HPDE6-E6E7 (cell line): Measurements from ENCODE around the gene CCR7.

ENCODE experiments used
- DNase-seq: peaks from one replicate; pipeline ENCODE4 v3.0.0; 2011; ENCODE audit warnings: missing footprints; ENCODE audit errors: extremely low spot score

The CCR7 gene

GRCh38 chr17:40535924-40536294, 29.4 kb downstream of the CCR7 start:
- DNase-seq: no peak

- DNase-seq: no peak
These were observed 29.8 kb downstream of the CCR7 start for GRCh38 chr17:40535438-40535837.

GRCh38 chr17:40534371-40535189, 30.7 kb downstream of the CCR7 start:
- DNase-seq: no peak

GRCh38 chr17:40533896-40534295, 31.4 kb downstream of the CCR7 start:
- DNase-seq: no peak

GRCh38 chr17:40532520-40533253, 32.6 kb downstream of the CCR7 start:
- no peak for DNase-seq

GRCh38 chr17:40531051-40531991, 34.0 kb downstream of the CCR7 start:
- no peak for DNase-seq

- DNase-seq: no peak
These were observed 34.7 kb downstream of the CCR7 start for GRCh38 chr17:40530531-40530994.

GRCh38 chr17:40529991-40530390, 35.3 kb downstream of the CCR7 start:
- DNase-seq: no peak

GRCh38 chr17:40528692-40529417, 36.4 kb downstream of the CCR7 start:
- DNase-seq: no peak

- DNase-seq: no peak
These were observed 38.6 kb downstream of the CCR7 start for GRCh38 chr17:40526668-40527067.

- DNase-seq: no peak
These were observed 40.0 kb downstream of the CCR7 start for GRCh38 chr17:40525294-40525693.

- no peak for DNase-seq
These were observed 40.9 kb downstream of the CCR7 start for GRCh38 chr17:40524243-40524965.

- no peak for DNase-seq
These were observed 42.3 kb downstream of the CCR7 start for GRCh38 chr17:40522961-40523310.

GRCh38 chr17:40522250-40522960, 42.9 kb downstream of the CCR7 start:
- DNase-seq: no peak

- DNase-seq: no peak
These were observed 44.2 kb downstream of the CCR7 start for GRCh38 chr17:40520991-40521453.

GRCh38 chr17:40519089-40519775, 46.0 kb downstream of the CCR7 start:
- no peak for DNase-seq

- peak; percentile 80 for DNase-seq
These were observed 46.7 kb downstream of the CCR7 start for GRCh38 chr17:40518401-40519088.

- DNase-seq: no peak
These were observed 47.3 kb downstream of the CCR7 start for GRCh38 chr17:40517981-40518380.

GRCh38 chr17:40517286-40517662, 48.0 kb downstream of the CCR7 start:
- no peak for DNase-seq
